Measurements from ENCODE around the gene EIF5AL1.
"Not testable (repeated sequence)": the region's sequence is repeated elsewhere in the genome, so short reads cannot be mapped to it uniquely, and the experiment has no call there.

The EIF5AL1 gene

DNA sequence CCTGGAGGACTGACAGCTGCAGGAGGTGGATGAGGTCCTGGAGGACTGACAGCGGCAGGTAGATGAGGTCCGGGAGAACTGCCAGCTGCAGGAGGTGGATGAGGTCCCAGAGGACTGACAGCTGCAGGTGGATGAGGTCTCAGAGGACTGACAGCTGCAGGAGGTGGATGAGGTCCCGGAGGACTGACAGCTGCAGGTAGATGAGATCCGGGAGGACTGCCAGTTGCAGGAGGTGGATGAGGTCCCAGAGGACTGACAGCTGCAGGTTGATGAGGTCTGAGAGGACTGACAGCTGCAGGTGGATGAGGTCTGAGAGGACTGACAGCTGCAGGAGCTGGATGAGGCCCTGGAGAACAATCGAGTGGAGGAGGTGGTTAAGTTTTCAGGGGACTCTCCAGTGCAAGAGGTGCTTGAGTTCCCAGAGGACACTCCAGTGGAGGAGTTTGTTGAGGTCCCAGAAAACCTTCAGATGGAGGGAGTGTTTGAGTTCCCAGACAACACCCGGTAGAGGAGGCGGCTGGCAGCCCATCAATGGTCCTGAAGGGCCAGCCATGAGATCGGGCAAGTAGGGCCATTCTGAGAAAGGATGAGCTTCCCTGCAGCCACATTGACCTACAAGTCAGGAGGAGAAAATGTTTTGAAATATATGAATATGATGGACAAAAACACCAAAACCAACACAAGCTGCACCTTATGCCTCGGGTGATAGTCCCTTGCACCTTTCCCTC is 4.7 kb upstream of the EIF5AL1 start:
- TF ChIP-seq CTCF (IDR thresholded peaks at IDR 0.05; ENCODE audit: insufficient read depth, low read length, poor library complexity, severe bottlenecking) (no peak), EZH2phosphoT487 (conservative IDR thresholded peaks at IDR 0.05; ENCODE audit: low read length) (no peak)
- Histone ChIP-seq H2AFZ (ENCODE audit: low read depth, low read length, severe bottlenecking) (no peak overlapping the region), H3K9ac (ENCODE audit: low read length) (no peak overlapping the region), H3K4me2 (ENCODE audit: low read depth, low read length, poor library complexity, severe bottlenecking) (no peak overlapping the region), H3K27me3 (ENCODE audit: low read length) (no peaks in the 10 kb centered on the region), H3K36me3 (ENCODE audit: low read length) (no peaks in the 10 kb centered on the region), H3K79me2 (ENCODE audit: insufficient read depth, low read length) (no peaks in the 10 kb centered on the region), H4K20me1 (ENCODE audit: low read depth, low read length) (no peaks in the 10 kb centered on the region), H3K27ac (ENCODE audit: low read depth, low read length) (no peak overlapping the region), H3K9me3 (ENCODE audit: insufficient read depth, low read length) (no peaks in the 10 kb centered on the region), H3F3A (ENCODE audit: insufficient read depth) (no peaks in the 10 kb centered on the region), H3K9me2 (replicated peaks; ENCODE audit: insufficient read depth, low read length) (no peaks in the 10 kb centered on the region), H3K4me3 (ENCODE audit: insufficient read depth, low read length, poor library complexity, severe bottlenecking) (no peak overlapping the region)

DNA sequence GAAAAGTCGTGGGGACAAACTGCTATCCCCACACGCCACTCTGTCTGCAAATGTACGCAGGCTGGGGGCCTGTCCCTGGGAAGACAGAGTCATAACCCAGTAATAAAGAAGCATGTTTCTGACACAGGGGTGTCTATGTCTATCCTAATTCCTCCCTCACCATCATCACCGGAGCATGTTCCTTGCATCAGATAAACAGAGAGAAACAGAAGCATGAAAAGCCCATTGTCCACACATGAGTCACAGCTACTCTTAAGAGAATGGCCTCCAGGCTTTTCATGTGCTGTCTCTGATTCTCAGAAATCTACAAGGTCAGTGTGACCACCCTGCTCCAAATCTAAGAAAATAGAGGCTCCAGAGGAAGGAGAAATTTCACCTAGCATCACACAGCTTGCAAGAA is 4.1 kb upstream of the EIF5AL1 start:
- H3K4me3 ChIP-seq (ENCODE audit: insufficient read depth, low read length, poor library complexity, severe bottlenecking); H3F3A ChIP-seq (ENCODE audit: insufficient read depth); H3K36me3 ChIP-seq (ENCODE audit: low read length); H3K4me2 ChIP-seq (ENCODE audit: low read depth, low read length, poor library complexity, severe bottlenecking); H3K27ac ChIP-seq (ENCODE audit: low read depth, low read length); H3K9me3 ChIP-seq (ENCODE audit: insufficient read depth, low read length); H4K20me1 ChIP-seq (ENCODE audit: low read depth, low read length); H3K9me2 ChIP-seq (replicated peaks; ENCODE audit: insufficient read depth, low read length); H3K27me3 ChIP-seq (ENCODE audit: low read length); H3K9ac ChIP-seq (ENCODE audit: low read length); H3K79me2 ChIP-seq (ENCODE audit: insufficient read depth, low read length); H2AFZ ChIP-seq (ENCODE audit: low read depth, low read length, severe bottlenecking): not testable (repeated sequence)

GRCh38 chr10:79509306-79509933 is 2.9 kb upstream of the EIF5AL1 start:
- H3K9me3 ChIP-seq (ENCODE audit: insufficient read depth, low read length); H3K36me3 ChIP-seq (ENCODE audit: low read length); H3K9ac ChIP-seq (ENCODE audit: low read length); H3K4me2 ChIP-seq (ENCODE audit: low read depth, low read length, poor library complexity, severe bottlenecking); H3K79me2 ChIP-seq (ENCODE audit: insufficient read depth, low read length); H3K9me2 ChIP-seq (replicated peaks; ENCODE audit: insufficient read depth, low read length); H4K20me1 ChIP-seq (ENCODE audit: low read depth, low read length); H3K27ac ChIP-seq (ENCODE audit: low read depth, low read length); H3K27me3 ChIP-seq (ENCODE audit: low read length); H3F3A ChIP-seq (ENCODE audit: insufficient read depth); H3K4me3 ChIP-seq (ENCODE audit: insufficient read depth, low read length, poor library complexity, severe bottlenecking); H2AFZ ChIP-seq (ENCODE audit: low read depth, low read length, severe bottlenecking): not testable (repeated sequence)

DNA sequence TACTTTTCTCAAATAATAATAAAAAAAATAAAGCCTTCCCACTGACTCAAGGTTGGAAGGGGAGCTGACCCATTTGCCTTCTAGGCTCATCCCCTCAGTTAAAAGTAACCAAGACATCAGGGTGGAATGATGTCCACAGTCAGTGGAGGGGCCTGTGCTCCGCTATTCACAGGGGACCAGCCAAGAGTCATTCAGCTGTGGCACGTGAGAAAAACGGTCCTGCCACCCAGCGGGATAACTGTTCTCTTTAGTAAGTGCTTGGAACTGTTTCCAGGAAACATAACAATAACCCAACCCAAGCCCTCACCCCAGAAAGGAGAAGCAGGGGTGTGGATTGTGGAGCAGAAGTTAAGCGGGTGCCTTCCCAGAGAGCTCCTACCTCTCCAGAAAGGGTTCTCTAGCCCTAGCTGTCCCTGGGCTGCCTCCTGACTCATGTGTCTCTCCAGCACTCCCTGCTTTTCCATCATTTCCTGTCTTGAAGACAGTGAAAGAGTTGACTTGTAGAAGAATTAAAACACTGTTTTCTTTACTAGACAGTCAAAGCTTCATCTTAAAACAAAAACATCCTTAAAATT is 2.3 kb upstream of the EIF5AL1 start:
- not testable (repeated sequence) for H2AFZ ChIP-seq (ENCODE audit: low read depth, low read length, severe bottlenecking); H3K9me3 ChIP-seq (ENCODE audit: insufficient read depth, low read length); H3K9me2 ChIP-seq (replicated peaks; ENCODE audit: insufficient read depth, low read length); H3K79me2 ChIP-seq (ENCODE audit: insufficient read depth, low read length); H3F3A ChIP-seq (ENCODE audit: insufficient read depth); H3K36me3 ChIP-seq (ENCODE audit: low read length); H3K4me2 ChIP-seq (ENCODE audit: low read depth, low read length, poor library complexity, severe bottlenecking); H3K27ac ChIP-seq (ENCODE audit: low read depth, low read length); H4K20me1 ChIP-seq (ENCODE audit: low read depth, low read length); H3K9ac ChIP-seq (ENCODE audit: low read length); H3K27me3 ChIP-seq (ENCODE audit: low read length); H3K4me3 ChIP-seq (ENCODE audit: insufficient read depth, low read length, poor library complexity, severe bottlenecking)

- not testable (repeated sequence) for H3K4me2 ChIP-seq (ENCODE audit: low read depth, low read length, poor library complexity, severe bottlenecking); H3F3A ChIP-seq (ENCODE audit: insufficient read depth); H3K4me3 ChIP-seq (ENCODE audit: insufficient read depth, low read length, poor library complexity, severe bottlenecking); H2AFZ ChIP-seq (ENCODE audit: low read depth, low read length, severe bottlenecking); H3K27me3 ChIP-seq (ENCODE audit: low read length); H3K36me3 ChIP-seq (ENCODE audit: low read length); H3K9me2 ChIP-seq (replicated peaks; ENCODE audit: insufficient read depth, low read length); H3K27ac ChIP-seq (ENCODE audit: low read depth, low read length); H3K79me2 ChIP-seq (ENCODE audit: insufficient read depth, low read length); H3K9me3 ChIP-seq (ENCODE audit: insufficient read depth, low read length); H4K20me1 ChIP-seq (ENCODE audit: low read depth, low read length); H3K9ac ChIP-seq (ENCODE audit: low read length)
Measured at GRCh38 chr10:79516532-79517205, 4.3 kb downstream of the EIF5AL1 start.

GRCh38 chr10:79517567-79517966 is 5.2 kb downstream of the EIF5AL1 start:
- H3K9me2 ChIP-seq (replicated peaks; ENCODE audit: insufficient read depth, low read length); H3K27ac ChIP-seq (ENCODE audit: low read depth, low read length); H4K20me1 ChIP-seq (ENCODE audit: low read depth, low read length); H3K9me3 ChIP-seq (ENCODE audit: insufficient read depth, low read length); H3K4me3 ChIP-seq (ENCODE audit: insufficient read depth, low read length, poor library complexity, severe bottlenecking); H3F3A ChIP-seq (ENCODE audit: insufficient read depth); H3K36me3 ChIP-seq (ENCODE audit: low read length); H3K27me3 ChIP-seq (ENCODE audit: low read length); H2AFZ ChIP-seq (ENCODE audit: low read depth, low read length, severe bottlenecking); H3K79me2 ChIP-seq (ENCODE audit: insufficient read depth, low read length); H3K4me2 ChIP-seq (ENCODE audit: low read depth, low read length, poor library complexity, severe bottlenecking); H3K9ac ChIP-seq (ENCODE audit: low read length): not testable (repeated sequence)

- H3K9ac ChIP-seq (ENCODE audit: low read length); H4K20me1 ChIP-seq (ENCODE audit: low read depth, low read length); H3K27ac ChIP-seq (ENCODE audit: low read depth, low read length); H3K9me3 ChIP-seq (ENCODE audit: insufficient read depth, low read length); H3K4me2 ChIP-seq (ENCODE audit: low read depth, low read length, poor library complexity, severe bottlenecking); H2AFZ ChIP-seq (ENCODE audit: low read depth, low read length, severe bottlenecking); H3K79me2 ChIP-seq (ENCODE audit: insufficient read depth, low read length); H3K4me3 ChIP-seq (ENCODE audit: insufficient read depth, low read length, poor library complexity, severe bottlenecking); H3K36me3 ChIP-seq (ENCODE audit: low read length); H3K9me2 ChIP-seq (replicated peaks; ENCODE audit: insufficient read depth, low read length); H3F3A ChIP-seq (ENCODE audit: insufficient read depth); H3K27me3 ChIP-seq (ENCODE audit: low read length): not testable (repeated sequence)
Measured at GRCh38 chr10:79521751-79522150, 9.4 kb downstream of the EIF5AL1 start.

All from SU-DHL-6 (cell line).